HCT116 (cell line): ENCODE data around the gene UGGT2. TPM values are rescaled to one million over a fixed set of nuclear protein-coding genes. Genes with fewer than 3 reads are reported as not detected.

Experiments used
- ATAC-seq: fragments of 200-7000 bp; cut with Tn5 transposase; 2 replicates; pipeline ENCODE4 v1.9.1; 2020; ENCODE audit warnings: mild to moderate bottlenecking, moderate library complexity
- BruUV-seq: library from RNA; stranded (reverse); fragments of 400-500 nt; replicated peaks from 2 replicates; lab custom pipeline; 2021; lab: Mats Ljungman, UMichigan
- CTCF ChIA-PET: fragments of 300-600 bp; sonication (Branson Sonifier 250); formaldehyde crosslinking; loops from one replicate; lab custom pipeline; 2021; ENCODE audit warnings: antibody characterized with exemption; lab: Charles Lee
- POLR2A ChIA-PET: fragments of 300-600, 350-600 bp; sonication (Branson Sonifier 250); formaldehyde crosslinking; loops from one replicate; lab custom pipeline; 2021; ENCODE audit warnings: antibody characterized with exemption; lab: Charles Lee
- RAD21 ChIA-PET, 2 experiments: fragments of 300-600 bp; sonication (Branson Sonifier 250); formaldehyde crosslinking; loops; one replicate each; lab custom pipeline; 2023; ENCODE audit warnings: low total read pairs in 2 of 2; ENCODE audit not compliant: uncharacterized antibody in 2 of 2, unreplicated experiment in 2 of 2, low non-redundant PET in 1 of 2; lab: Charles Lee
- DNase-seq: peaks from one replicate; pipeline ENCODE4 v3.0.0-alpha.2; 2010; ENCODE audit warnings: low read depth, low spot score
- H2AFZ ChIP-seq: fragments of 200-600 bp; shearing (Covaris generic), sonication (generic); 2 replicates; pipeline ENCODE4 v1.6.1; 2017; ENCODE audit warnings: low read depth, mixed run types, mixed read lengths, antibody characterized with exemption, low read length; ENCODE audit not compliant: poor library complexity, severe bottlenecking
- H3K27ac ChIP-seq: 2 replicates; pipeline ENCODE4 v1.5.1; 2012; ENCODE audit warnings: low read depth, low read length
- H3K27me3 ChIP-seq: fragments of 200-600 bp; sonication (generic); 2 replicates; pipeline ENCODE4 v1.6.1; 2016; ENCODE audit warnings: mixed run types, low read length, mixed read lengths; ENCODE audit not compliant: insufficient read depth
- H3K36me3 ChIP-seq, 2 experiments: fragments of 200-500 bp in 1 of 2; fragments of 200-600 bp in 1 of 2; sonication (Bioruptor generic) in 1 of 2; sonication (generic) in 1 of 2; 2 replicates each; pipeline versions ENCODE4 v1.5.1 to v1.6.1; 2014 to 2016; ENCODE audit warnings: low read length in 2 of 2, inconsistent platforms in 1 of 2, mixed read lengths in 1 of 2, mixed run types in 1 of 2; ENCODE audit not compliant: insufficient read depth in 2 of 2, control insufficient read depth in 1 of 2
- H3K4me1 ChIP-seq, 2 experiments: fragments of 200-600 bp in 1 of 2; sonication (generic) in 1 of 2; 2 replicates each; pipeline versions ENCODE4 v1.5.1 to v1.6.1; 2012 to 2017; ENCODE audit warnings: low read length in 2 of 2, inconsistent platforms in 1 of 2, mild to moderate bottlenecking in 1 of 2, mixed read lengths in 1 of 2, mixed run types in 1 of 2, moderate library complexity in 1 of 2; ENCODE audit not compliant: insufficient read depth in 2 of 2, control insufficient read depth in 1 of 2
- H3K4me2 ChIP-seq: fragments of 200-600 bp; sonication (generic); 2 replicates; pipeline ENCODE4 v1.6.1; 2017; ENCODE audit warnings: mixed run types, low read length, mixed read lengths
- H3K4me3 ChIP-seq, 2 experiments: fragments of 200-600 bp in 1 of 2; sonication (generic) in 1 of 2; replicated peaks in 1 of 2; 2 replicates each; pipeline ENCODE4 v1.5.1; 2011 to 2016; ENCODE audit warnings: low read length in 2 of 2, control low read depth in 1 of 2, low read depth in 1 of 2, mild to moderate bottlenecking in 1 of 2, mixed read lengths in 1 of 2, mixed run types in 1 of 2
- H3K79me2 ChIP-seq: fragments of 200-600 bp; sonication (generic); 2 replicates; pipeline ENCODE4 v1.6.1; 2017; ENCODE audit warnings: mild to moderate bottlenecking, mixed run types, low read length, moderate library complexity, mixed read lengths; ENCODE audit not compliant: insufficient read depth
- H3K9ac ChIP-seq: fragments of 200-600 bp; sonication (generic); 2 replicates; pipeline ENCODE4 v1.6.1; 2016; ENCODE audit warnings: low read length, mixed read lengths
- H3K9me2 ChIP-seq: fragments of 200-600 bp; sonication (generic), shearing (Covaris generic); 2 replicates; pipeline ENCODE4 v1.6.1; 2017; ENCODE audit warnings: mixed run types, mild to moderate bottlenecking, moderate library complexity; ENCODE audit not compliant: insufficient read depth
- H3K9me3 ChIP-seq, 2 experiments: fragments of 200-500 bp in 1 of 2; fragments of 200-600 bp in 1 of 2; sonication (Bioruptor generic) in 1 of 2; sonication (generic) in 1 of 2; 2 replicates each; pipeline ENCODE4 v1.6.1; 2014 to 2017; ENCODE audit warnings: low read length in 2 of 2, mixed read lengths in 2 of 2, inconsistent platforms in 1 of 2, low read depth in 1 of 2, mild to moderate bottlenecking in 1 of 2, mixed run types in 1 of 2, moderate library complexity in 1 of 2; ENCODE audit not compliant: control insufficient read depth in 1 of 2, insufficient read depth in 1 of 2
- H4K20me1 ChIP-seq: fragments of 200-600 bp; sonication (generic), shearing (Covaris generic); 2 replicates; pipeline ENCODE4 v1.6.1; 2017; ENCODE audit warnings: mixed run types, mild to moderate bottlenecking, moderate library complexity; ENCODE audit not compliant: insufficient read depth
- CBX3 ChIP-seq: IDR thresholded peaks from 2 replicates; pipeline ENCODE4 v1.6.1; 2012; ENCODE audit warnings: low read depth
- CEBPB ChIP-seq: IDR thresholded peaks from 2 replicates; pipeline ENCODE4 v1.6.1; 2012; ENCODE audit warnings: low read depth
- EGR1 ChIP-seq: IDR thresholded peaks from 2 replicates; pipeline ENCODE4 v1.6.1; 2012; ENCODE audit warnings: low read depth
- ELF1 ChIP-seq: IDR thresholded peaks from 2 replicates; pipeline ENCODE4 v1.6.1; 2012; ENCODE audit warnings: low read depth, borderline replicate concordance
- EZH2 ChIP-seq: fragments of 200-600 bp; sonication (generic); IDR thresholded peaks from 2 replicates; pipeline ENCODE4 v1.6.1; 2017; ENCODE audit warnings: antibody characterized with exemption, mixed run types
- EZH2phosphoT487 ChIP-seq: fragments of 200-600 bp; IDR thresholded peaks from 2 replicates; pipeline ENCODE4 v1.6.1; 2018; ENCODE audit warnings: antibody characterized with exemption, borderline replicate concordance
- FOSL1 ChIP-seq: IDR thresholded peaks from 2 replicates; pipeline ENCODE4 v1.6.1; 2012; ENCODE audit warnings: low read depth
- JUND ChIP-seq: IDR thresholded peaks from 2 replicates; pipeline ENCODE4 v1.6.1; 2012
- POLR2A ChIP-seq: IDR thresholded peaks from 2 replicates; pipeline ENCODE4 v1.7.0; 2011; ENCODE audit warnings: borderline replicate concordance; ENCODE audit not compliant: insufficient read depth, insufficient read length; ENCODE audit errors: extremely low read depth
- POLR2AphosphoS5 ChIP-seq: IDR thresholded peaks from 2 replicates; pipeline ENCODE4 v1.6.1; 2011; ENCODE audit warnings: mild to moderate bottlenecking, low read depth, low read length, moderate library complexity
- SIN3A ChIP-seq: IDR thresholded peaks from 2 replicates; pipeline ENCODE4 v1.6.1; 2012; ENCODE audit warnings: low read depth
- SP1 ChIP-seq: IDR thresholded peaks from 2 replicates; pipeline ENCODE4 v1.6.1; 2012; ENCODE audit warnings: low read depth
- SRF ChIP-seq: IDR thresholded peaks from 2 replicates; pipeline ENCODE4 v1.6.1; 2012; ENCODE audit warnings: low read depth
- TCF7L2 ChIP-seq: IDR thresholded peaks from 2 replicates; pipeline ENCODE4 v1.7.0; 2011; ENCODE audit warnings: borderline replicate concordance, inconsistent platforms; ENCODE audit not compliant: insufficient read depth, insufficient read length; ENCODE audit errors: extremely low read depth
- YY1 ChIP-seq: IDR thresholded peaks from 2 replicates; pipeline ENCODE4 v1.6.1; 2011; ENCODE audit warnings: low read length, low read depth, moderate library complexity, mild to moderate bottlenecking; ENCODE audit not compliant: insufficient replicate concordance; ENCODE audit errors: extremely low read depth
- ZNF274 ChIP-seq: fragments of 200-500 bp; sonication (Bioruptor generic); IDR thresholded peaks from 2 replicates; pipeline ENCODE4 v1.6.1; 2014; ENCODE audit warnings: mild to moderate bottlenecking, low read depth, low read length, inconsistent platforms
- intact Hi-C: fragments of 100-400 bp; cut with micrococcal nuclease; formaldehyde crosslinking; loops from 2 replicates; pipeline ENCODE4 v1.10.0; 2022
- total RNA-seq: library from RNA; stranded (reverse); gene quantifications from one replicate; pipeline ENCODE4 v1.2.1, GENCODE V29; 2021; ENCODE audit not compliant: unreplicated experiment
- TF ChIP-seq, protein P1 (sequence below), 3 experiments: fragments of 200-600 bp in 1 of 3; sonication (generic) in 1 of 3; IDR thresholded peaks in 2 of 3; conservative IDR thresholded peaks in 1 of 3; 2 replicates each; pipeline ENCODE4 v1.5.1; 2012 to 2017; ENCODE audit warnings: low read depth in 2 of 3, low read length in 2 of 3, antibody characterized with exemption in 1 of 3, borderline replicate concordance in 1 of 3, control low read depth in 1 of 3, mild to moderate bottlenecking in 1 of 3, mixed read lengths in 1 of 3, mixed run types in 1 of 3, moderate library complexity in 1 of 3; ENCODE audit not compliant: insufficient read depth in 1 of 3
- TF ChIP-seq, protein P2 (sequence below): IDR thresholded peaks from 2 replicates; pipeline ENCODE4 v1.6.1; 2011; ENCODE audit warnings: mild to moderate bottlenecking, low read length, moderate library complexity; ENCODE audit not compliant: insufficient replicate concordance; ENCODE audit errors: extremely low read depth
- TF ChIP-seq, protein P3 (sequence below): IDR thresholded peaks from 2 replicates; pipeline ENCODE4 v1.6.1; 2012; ENCODE audit warnings: low read depth

Gene UGGT2
- total RNA-seq, 1 experiment from 2014 or later: 27.1 TPM

DNA sequence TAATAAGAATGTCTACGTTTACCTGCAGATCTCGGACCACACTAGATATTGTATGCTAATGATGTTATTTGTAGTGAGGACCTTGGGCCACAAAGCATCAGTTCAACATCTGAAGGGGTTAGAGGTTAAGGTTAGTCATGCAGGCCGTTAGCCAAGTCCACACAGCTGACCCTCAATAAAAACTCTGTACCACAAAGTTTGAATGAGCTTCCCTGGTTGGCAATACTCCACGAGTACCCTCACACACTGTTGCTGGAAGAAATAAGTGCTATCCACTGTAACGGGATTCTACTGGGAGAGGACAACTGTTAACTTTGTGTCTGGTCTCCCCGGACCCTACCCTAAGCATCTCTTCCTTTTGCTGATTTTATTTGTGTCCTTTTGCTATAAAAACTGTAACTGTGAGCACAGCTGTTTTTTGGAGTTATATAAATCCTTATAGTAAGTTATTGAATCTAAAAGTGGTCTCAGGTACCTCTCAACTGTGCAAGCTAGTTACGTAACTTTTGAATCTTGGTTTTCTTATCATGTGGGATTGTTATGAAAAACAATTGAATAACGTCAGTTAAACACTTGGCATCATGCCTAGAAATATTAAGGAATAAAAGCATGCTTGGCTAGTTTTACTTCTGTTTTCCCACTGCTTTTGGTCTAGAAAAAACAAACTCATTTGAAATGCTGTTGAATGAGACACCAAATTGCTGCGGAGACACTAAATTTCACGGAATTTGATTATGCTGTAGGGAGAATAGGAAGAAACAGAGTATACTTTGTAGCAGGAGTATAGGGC lies 194.7 kb downstream of the UGGT2 start:
- DNase-seq (no peak), ATAC-seq (no peak)
- Histone ChIP-seq H3K9me3 (no peaks in the 10 kb centered on the region), H3K9me2 (no peaks in the 10 kb centered on the region), H2AFZ (no peak overlapping the region), H3K27me3 (no peaks in the 10 kb centered on the region), H3K4me2 (no peak overlapping the region), H3K27ac (no peak overlapping the region), H3K4me3 (no peak overlapping the region), H3K9ac (no peak overlapping the region), H4K20me1 (no peaks in the 10 kb centered on the region), H3K36me3 (peaks cover 0 to 3% of the 10 kb centered on the region in 2 experiments; a peak in 2 of 4 replicates), H3K79me2 (no peaks in the 10 kb centered on the region), H3K4me1 (no peaks in the 10 kb centered on the region)
- intact Hi-C loops: no loop called here
- TF ChIP-seq TCF7L2 (no peak), EZH2phosphoT487 (no peak), POLR2A (no peak), ELF1 (no peak), POLR2AphosphoS5 (no peak), ZNF274 (no peak), SRF (no peak), JUND (no peak), SP1 (no peak), FOSL1 (no peak), EZH2 (no peak), SIN3A (no peak), YY1 (no peak), CEBPB (no peak), EGR1 (no peak), CBX3 (no peak)
- TF ChIP-seq, protein P1, sequence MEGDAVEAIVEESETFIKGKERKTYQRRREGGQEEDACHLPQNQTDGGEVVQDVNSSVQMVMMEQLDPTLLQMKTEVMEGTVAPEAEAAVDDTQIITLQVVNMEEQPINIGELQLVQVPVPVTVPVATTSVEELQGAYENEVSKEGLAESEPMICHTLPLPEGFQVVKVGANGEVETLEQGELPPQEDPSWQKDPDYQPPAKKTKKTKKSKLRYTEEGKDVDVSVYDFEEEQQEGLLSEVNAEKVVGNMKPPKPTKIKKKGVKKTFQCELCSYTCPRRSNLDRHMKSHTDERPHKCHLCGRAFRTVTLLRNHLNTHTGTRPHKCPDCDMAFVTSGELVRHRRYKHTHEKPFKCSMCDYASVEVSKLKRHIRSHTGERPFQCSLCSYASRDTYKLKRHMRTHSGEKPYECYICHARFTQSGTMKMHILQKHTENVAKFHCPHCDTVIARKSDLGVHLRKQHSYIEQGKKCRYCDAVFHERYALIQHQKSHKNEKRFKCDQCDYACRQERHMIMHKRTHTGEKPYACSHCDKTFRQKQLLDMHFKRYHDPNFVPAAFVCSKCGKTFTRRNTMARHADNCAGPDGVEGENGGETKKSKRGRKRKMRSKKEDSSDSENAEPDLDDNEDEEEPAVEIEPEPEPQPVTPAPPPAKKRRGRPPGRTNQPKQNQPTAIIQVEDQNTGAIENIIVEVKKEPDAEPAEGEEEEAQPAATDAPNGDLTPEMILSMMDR (IDR thresholded peaks at IDR 0.05 in 2 of 3, conservative IDR thresholded peaks at IDR 0.05 in 1 of 3; ENCODE audit: borderline replicate concordance in 1 of 3, insufficient read depth in 1 of 3, low read depth in 2 of 3, low read length in 2 of 3): no peak
- TF ChIP-seq, protein P2, sequence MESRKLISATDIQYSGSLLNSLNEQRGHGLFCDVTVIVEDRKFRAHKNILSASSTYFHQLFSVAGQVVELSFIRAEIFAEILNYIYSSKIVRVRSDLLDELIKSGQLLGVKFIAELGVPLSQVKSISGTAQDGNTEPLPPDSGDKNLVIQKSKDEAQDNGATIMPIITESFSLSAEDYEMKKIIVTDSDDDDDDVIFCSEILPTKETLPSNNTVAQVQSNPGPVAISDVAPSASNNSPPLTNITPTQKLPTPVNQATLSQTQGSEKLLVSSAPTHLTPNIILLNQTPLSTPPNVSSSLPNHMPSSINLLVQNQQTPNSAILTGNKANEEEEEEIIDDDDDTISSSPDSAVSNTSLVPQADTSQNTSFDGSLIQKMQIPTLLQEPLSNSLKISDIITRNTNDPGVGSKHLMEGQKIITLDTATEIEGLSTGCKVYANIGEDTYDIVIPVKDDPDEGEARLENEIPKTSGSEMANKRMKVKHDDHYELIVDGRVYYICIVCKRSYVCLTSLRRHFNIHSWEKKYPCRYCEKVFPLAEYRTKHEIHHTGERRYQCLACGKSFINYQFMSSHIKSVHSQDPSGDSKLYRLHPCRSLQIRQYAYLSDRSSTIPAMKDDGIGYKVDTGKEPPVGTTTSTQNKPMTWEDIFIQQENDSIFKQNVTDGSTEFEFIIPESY: no peak
- TF ChIP-seq, protein P3, sequence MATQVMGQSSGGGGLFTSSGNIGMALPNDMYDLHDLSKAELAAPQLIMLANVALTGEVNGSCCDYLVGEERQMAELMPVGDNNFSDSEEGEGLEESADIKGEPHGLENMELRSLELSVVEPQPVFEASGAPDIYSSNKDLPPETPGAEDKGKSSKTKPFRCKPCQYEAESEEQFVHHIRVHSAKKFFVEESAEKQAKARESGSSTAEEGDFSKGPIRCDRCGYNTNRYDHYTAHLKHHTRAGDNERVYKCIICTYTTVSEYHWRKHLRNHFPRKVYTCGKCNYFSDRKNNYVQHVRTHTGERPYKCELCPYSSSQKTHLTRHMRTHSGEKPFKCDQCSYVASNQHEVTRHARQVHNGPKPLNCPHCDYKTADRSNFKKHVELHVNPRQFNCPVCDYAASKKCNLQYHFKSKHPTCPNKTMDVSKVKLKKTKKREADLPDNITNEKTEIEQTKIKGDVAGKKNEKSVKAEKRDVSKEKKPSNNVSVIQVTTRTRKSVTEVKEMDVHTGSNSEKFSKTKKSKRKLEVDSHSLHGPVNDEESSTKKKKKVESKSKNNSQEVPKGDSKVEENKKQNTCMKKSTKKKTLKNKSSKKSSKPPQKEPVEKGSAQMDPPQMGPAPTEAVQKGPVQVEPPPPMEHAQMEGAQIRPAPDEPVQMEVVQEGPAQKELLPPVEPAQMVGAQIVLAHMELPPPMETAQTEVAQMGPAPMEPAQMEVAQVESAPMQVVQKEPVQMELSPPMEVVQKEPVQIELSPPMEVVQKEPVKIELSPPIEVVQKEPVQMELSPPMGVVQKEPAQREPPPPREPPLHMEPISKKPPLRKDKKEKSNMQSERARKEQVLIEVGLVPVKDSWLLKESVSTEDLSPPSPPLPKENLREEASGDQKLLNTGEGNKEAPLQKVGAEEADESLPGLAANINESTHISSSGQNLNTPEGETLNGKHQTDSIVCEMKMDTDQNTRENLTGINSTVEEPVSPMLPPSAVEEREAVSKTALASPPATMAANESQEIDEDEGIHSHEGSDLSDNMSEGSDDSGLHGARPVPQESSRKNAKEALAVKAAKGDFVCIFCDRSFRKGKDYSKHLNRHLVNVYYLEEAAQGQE: no peak
- BruUV-seq: no TSS peak
- RAD21 ChIA-PET: no interaction called here
- CTCF ChIA-PET: no interaction called here
- POLR2A ChIA-PET: no interaction called here
